ENCODE results near the gene SIX2.

GRCh38 chr2:44959855-44960254, 49.4 kb downstream of the SIX2 start:
- TF ChIP-seq GATA2 (CRISPR knock-in tag; IDR thresholded peaks at IDR 0.05) (no peak), HINFP (tag; conservative IDR thresholded peaks at IDR 0.05; ENCODE audit: low read depth) (no peak), YY1 (IDR thresholded peaks at IDR 0.05; ENCODE audit: borderline replicate concordance in 1 of 3, control insufficient read depth in 1 of 3, extremely low read depth in 1 of 3, insufficient read depth in 3 of 3, insufficient read length in 1 of 3, insufficient replicate concordance in 2 of 3, low read depth in 1 of 3, low read length in 2 of 3) (no peak), SMARCC2 (IDR thresholded peaks at IDR 0.05; ENCODE audit: low read depth) (no peak), ARNT (IDR thresholded peaks at IDR 0.05) (no peak), GATAD2A (IDR thresholded peaks at IDR 0.05) (no peak), CTCF (IDR thresholded peaks at IDR 0.05 in 2 of 3, conservative IDR thresholded peaks at IDR 0.05 in 1 of 3; ENCODE audit: insufficient read depth in 2 of 3, low read depth in 1 of 3, low read length in 3 of 3) (no peak), CREB1 (IDR thresholded peaks at IDR 0.05) (no peak), CREB1 (CRISPR knock-in tag; IDR thresholded peaks at IDR 0.05) (no peak), ZNF398 (CRISPR knock-in tag; IDR thresholded peaks at IDR 0.05) (no peak), REST (IDR thresholded peaks at IDR 0.05; ENCODE audit: borderline replicate concordance) (no peak), REST (CRISPR knock-in tag; IDR thresholded peaks at IDR 0.05; ENCODE audit: low read depth) (no peak), ZEB2 (IDR thresholded peaks at IDR 0.05) (no peak), MAX (CRISPR knock-in tag; IDR thresholded peaks at IDR 0.05) (no peak)

Measured in K562 (cell line).